Keratinocyte (primary cell): Measurements from ENCODE around the gene SUSD5.

Source experiments
- EZH2 ChIP-seq: IDR thresholded peaks from one replicate; pipeline ENCODE4 v1.6.1; 2012; ENCODE audit warnings: inconsistent platforms, mild to moderate bottlenecking, low read length, moderate library complexity
- TF ChIP-seq, protein P1 (sequence below), 3 experiments: IDR thresholded peaks in 1 of 3; conservative IDR thresholded peaks in 1 of 3; optimal IDR thresholded peaks in 1 of 3; 2 replicates in 2 of 3; 3 replicates in 1 of 3; pipeline versions ENCODE3 to v1.5.1; 2011; ENCODE audit warnings: low read length in 3 of 3, mild to moderate bottlenecking in 3 of 3, moderate library complexity in 2 of 3, control low read depth in 1 of 3, inconsistent platforms in 1 of 3; ENCODE audit not compliant: insufficient read depth in 2 of 3; ENCODE audit errors: extremely low read depth in 1 of 3

DNA sequence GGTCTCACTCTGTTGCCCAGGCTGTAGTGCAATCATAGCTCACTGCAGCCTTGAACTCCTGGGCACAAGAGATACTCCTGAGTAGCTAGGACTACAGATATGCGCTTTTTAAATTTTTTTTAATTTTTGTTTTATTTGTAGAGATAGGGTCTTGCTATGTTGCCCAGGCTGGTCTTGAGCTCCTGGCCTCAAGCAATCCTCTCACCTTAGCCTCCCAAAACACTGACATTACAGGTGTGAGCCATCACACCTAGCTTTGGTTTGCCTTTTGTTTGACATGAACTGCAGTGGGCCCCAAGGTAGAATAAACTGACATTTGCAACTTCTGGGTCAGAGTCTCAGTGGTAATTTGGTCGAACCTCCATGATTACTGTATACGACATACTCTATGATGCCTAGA lies 113.8 kb downstream of the SUSD5 start:
- TF ChIP-seq, protein P1, sequence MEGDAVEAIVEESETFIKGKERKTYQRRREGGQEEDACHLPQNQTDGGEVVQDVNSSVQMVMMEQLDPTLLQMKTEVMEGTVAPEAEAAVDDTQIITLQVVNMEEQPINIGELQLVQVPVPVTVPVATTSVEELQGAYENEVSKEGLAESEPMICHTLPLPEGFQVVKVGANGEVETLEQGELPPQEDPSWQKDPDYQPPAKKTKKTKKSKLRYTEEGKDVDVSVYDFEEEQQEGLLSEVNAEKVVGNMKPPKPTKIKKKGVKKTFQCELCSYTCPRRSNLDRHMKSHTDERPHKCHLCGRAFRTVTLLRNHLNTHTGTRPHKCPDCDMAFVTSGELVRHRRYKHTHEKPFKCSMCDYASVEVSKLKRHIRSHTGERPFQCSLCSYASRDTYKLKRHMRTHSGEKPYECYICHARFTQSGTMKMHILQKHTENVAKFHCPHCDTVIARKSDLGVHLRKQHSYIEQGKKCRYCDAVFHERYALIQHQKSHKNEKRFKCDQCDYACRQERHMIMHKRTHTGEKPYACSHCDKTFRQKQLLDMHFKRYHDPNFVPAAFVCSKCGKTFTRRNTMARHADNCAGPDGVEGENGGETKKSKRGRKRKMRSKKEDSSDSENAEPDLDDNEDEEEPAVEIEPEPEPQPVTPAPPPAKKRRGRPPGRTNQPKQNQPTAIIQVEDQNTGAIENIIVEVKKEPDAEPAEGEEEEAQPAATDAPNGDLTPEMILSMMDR (optimal IDR thresholded peaks at IDR 0.05 in 1 of 3, IDR thresholded peaks at IDR 0.05 in 1 of 3, conservative IDR thresholded peaks at IDR 0.05 in 1 of 3; ENCODE audit: extremely low read depth in 1 of 3, insufficient read depth in 2 of 3, low read length in 3 of 3) = no peak
- TF ChIP-seq EZH2 = no peak
